A549 (cell line): ENCODE data around the gene LYPD6B. TPM values are rescaled to one million over a fixed set of nuclear protein-coding genes. Genes with fewer than 3 reads are reported as not detected.

Experiments
- ATAC-seq, 2 experiments: fragments of 200-7000 bp in 1 of 2; fragments of >200 bp in 1 of 2; cut with Nextera tagmentation in 1 of 2; cut with Tn5 transposase in 1 of 2; 3 replicates each; pipeline versions ENCODE4 v1.8.0 to v1.9.1; 2018 to 2020; ENCODE audit warnings: mild to moderate bottlenecking in 1 of 2, moderate library complexity in 1 of 2
- CTCF ChIA-PET: fragments of 300-600 bp; sonication (Branson Sonifier 250); formaldehyde crosslinking; extraction: SDS; loops from one replicate; lab custom pipeline; 2021; ENCODE audit warnings: antibody characterized with exemption, inconsistent platforms; lab: Yijun Ruan, JAX
- POLR2A ChIA-PET: fragments of 350-600 bp; formaldehyde crosslinking; extraction: SDS; loops from one replicate; lab custom pipeline; 2021; ENCODE audit warnings: antibody characterized with exemption, inconsistent platforms; lab: Yijun Ruan, JAX
- DNase-seq, 2 experiments: peaks; one replicate each; pipeline versions ENCODE4 v3.0.0 to v3.0.0-alpha.2; 2011 to 2016; ENCODE audit warnings: low read depth in 1 of 2, low spot score in 1 of 2
- FAIRE-seq: peaks from 2 replicates; lab custom pipeline; 2011; peaks lifted over from hg19 to GRCh38; lab: Jason Lieb, UNC
- H3K27ac ChIP-seq, 2 experiments: fragments of >200 bp; sonication (Bioruptor Twin); formaldehyde crosslinking; 3 replicates each; pipeline ENCODE4 v1.5.1; 2016 to 2017
- H3K4me1 ChIP-seq: fragments of >200 bp; sonication (Bioruptor Twin); formaldehyde crosslinking; 3 replicates; pipeline ENCODE4 v1.6.1; 2016
- H3K4me2 ChIP-seq: fragments of >200 bp; sonication (Bioruptor Twin); formaldehyde crosslinking; 3 replicates; pipeline ENCODE4 v1.6.1; 2016
- H3K4me3 ChIP-seq: fragments of >200 bp; sonication (Bioruptor Twin); formaldehyde crosslinking; 3 replicates; pipeline ENCODE4 v1.5.1; 2016
- H3K9me3 ChIP-seq: fragments of >200 bp; sonication (Bioruptor Twin); formaldehyde crosslinking; 3 replicates; pipeline ENCODE4 v1.6.1; 2016
- ESRRA ChIP-seq: fragments of 150-350 bp; IDR thresholded peaks from 2 replicates; pipeline ENCODE4 v1.6.1; 2014; ENCODE audit warnings: mild to moderate bottlenecking, low read length, borderline replicate concordance
- FOXS1 ChIP-seq: fragments of 250-450 bp; sonication (Bioruptor Pico); IDR thresholded peaks from 2 replicates; pipeline ENCODE4 v1.5.0; 2020; ENCODE audit warnings: mild to moderate bottlenecking, moderate library complexity
- HDAC2 ChIP-seq: fragments of 200-600 bp; sonication (generic); IDR thresholded peaks from 2 replicates; pipeline ENCODE4 v1.6.1; 2016
- JUN ChIP-seq, 2 experiments: fragments of >200 bp; sonication (Bioruptor Twin); formaldehyde crosslinking; IDR thresholded peaks; 2 replicates in 1 of 2; 3 replicates in 1 of 2; pipeline ENCODE4 v1.6.1; 2016 to 2017
- KDM5A ChIP-seq: fragments of 200-600 bp; sonication (generic); IDR thresholded peaks from 2 replicates; pipeline ENCODE4 v1.6.1; 2016; ENCODE audit warnings: antibody characterized with exemption, mild to moderate bottlenecking
- MYC ChIP-seq: IDR thresholded peaks from 2 replicates; pipeline ENCODE4 v1.6.1; 2012; ENCODE audit warnings: mild to moderate bottlenecking, inconsistent platforms, low read length, improper control_type of control experiment, borderline replicate concordance
- NFE2L2 ChIP-seq: fragments of 150-350 bp; conservative IDR thresholded peaks from 2 replicates; pipeline ENCODE4 v1.6.1; 2014; ENCODE audit warnings: low read length
- RAD21 ChIP-seq, 2 experiments: fragments of >200 bp in 1 of 2; sonication (Bioruptor Twin) in 1 of 2; formaldehyde crosslinking in 1 of 2; IDR thresholded peaks in 1 of 2; conservative IDR thresholded peaks in 1 of 2; 2 replicates in 1 of 2; 3 replicates in 1 of 2; pipeline ENCODE4 v1.6.1; 2012 to 2018; ENCODE audit warnings: inconsistent platforms in 1 of 2
- SMC3 ChIP-seq: fragments of >200 bp; sonication (Bioruptor Twin); formaldehyde crosslinking; IDR thresholded peaks from 3 replicates; pipeline ENCODE4 v1.6.1; 2018; ENCODE audit warnings: inconsistent platforms
- SREBF2 ChIP-seq: fragments of 450-650 bp; IDR thresholded peaks from 2 replicates; pipeline ENCODE4 v1.6.1; 2014; ENCODE audit warnings: mild to moderate bottlenecking, moderate library complexity
- ZNF302 ChIP-seq: fragments of 250-450 bp; sonication (Bioruptor Pico); IDR thresholded peaks from 2 replicates; pipeline ENCODE4 v1.9.0; 2021; ENCODE audit warnings: inconsistent platforms, mild to moderate bottlenecking, moderate library complexity
- WGBS: methylation state at CpG from one replicate; pipeline ENCODE4 v1.1.6; 2017; ENCODE audit errors: missing lambda C conversion rate; 5-methylcytosine and 5-hydroxymethylcytosine counted together
- polyA plus RNA-seq, 4 experiments: library from polyadenylated mRNA; depleted of rRNA in 3 of 4; stranded (reverse); fragments of >200 nt; fragmentation: RNase III in 1 of 4; extraction: RNeasy Plus Mini Kit Qiagen cat#74134 plus additional on column Dnase treatment in 1 of 4; gene quantifications; 2 replicates in 3 of 4; 3 replicates in 1 of 4; pipeline ENCODE4 v1.2.3, GENCODE V29; 2011 to 2017
- TF ChIP-seq, protein P1 (sequence below): IDR thresholded peaks from 2 replicates; pipeline ENCODE4 v1.6.1; 2012; ENCODE audit warnings: low read depth, borderline replicate concordance
- TF ChIP-seq, protein P2 (sequence below): fragments of >200 bp; sonication (Bioruptor Twin); formaldehyde crosslinking; IDR thresholded peaks from 3 replicates; pipeline ENCODE4 v1.5.1; 2016
- TF ChIP-seq, protein P3 (sequence below): fragments of 150-350 bp; IDR thresholded peaks from 2 replicates; pipeline ENCODE4 v1.6.1; 2014; ENCODE audit warnings: low read depth, mild to moderate bottlenecking, low read length
- TF ChIP-seq, protein P4 (sequence below): fragments of 250-450 bp; sonication (Bioruptor Pico); IDR thresholded peaks from 2 replicates; pipeline ENCODE4 v1.5.0; 2021; ENCODE audit warnings: mild to moderate bottlenecking, moderate library complexity, borderline replicate concordance
- TF ChIP-seq, protein P5 (sequence below): IDR thresholded peaks from 2 replicates; pipeline ENCODE4 v1.6.1; 2012
- TF ChIP-seq, protein P6 (sequence below): fragments of 200-600 bp; sonication (generic); IDR thresholded peaks from 2 replicates; pipeline ENCODE4 v1.6.1; 2016; ENCODE audit warnings: antibody characterized with exemption, mild to moderate bottlenecking, moderate library complexity
- TF ChIP-seq, protein P7 (sequence below): fragments of >200 bp; sonication (Bioruptor Twin); formaldehyde crosslinking; IDR thresholded peaks from 2 replicates; pipeline ENCODE4 v1.6.1; 2016

Gene LYPD6B
- polyA plus RNA-seq, 2 of the 4 experiments (the other 2 are of a cell fraction), result not detected

DNA sequence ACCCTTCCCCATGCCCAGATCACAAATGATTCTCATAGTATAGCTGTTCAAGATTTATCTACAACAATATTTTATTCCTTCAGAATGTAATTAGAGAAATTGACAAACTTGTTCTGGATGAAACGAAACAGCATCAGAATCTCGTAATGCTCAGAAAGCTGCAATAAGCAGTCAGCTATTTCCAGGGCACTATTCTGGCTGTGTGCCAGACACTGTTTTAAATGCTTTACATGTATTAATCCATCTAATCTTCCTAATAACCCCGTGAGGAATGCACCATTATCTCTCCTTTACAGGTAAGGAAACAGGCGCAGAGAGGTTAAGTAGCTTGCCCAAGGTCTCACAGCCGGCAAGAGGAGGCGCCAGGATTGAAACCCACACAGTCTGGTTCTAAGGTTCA is 10.1 kb upstream of the LYPD6B start:
- H3K4me1 ChIP-seq, result no peaks in the 10 kb centered on the region
- ChIA-PET POLR2A (no interaction called here), CTCF (interaction anchor here (1.3 to 3.5 kb wide), 2 partner anchors 11 to 533 kb away, joined by 4 to 19 read pairs; no protein-coding TSS in a partner anchor)
- WGBS, result 45% methylated on average over 6 of the region's 6 CpGs
- DNase-seq, result no peak
- TF ChIP-seq RAD21 (conservative IDR thresholded peaks at IDR 0.05 in 1 of 2, IDR thresholded peaks at IDR 0.05 in 1 of 2) (no peak), FOXS1 (CRISPR knock-in tag) (no peak), NFE2L2 (no peak), KDM5A (no peak), MYC (no peak), ESRRA (no peak), HDAC2 (no peak), SREBF2 (no peak), ZNF302 (no peak), SMC3 (no peak), JUN (IDR thresholded peaks at IDR 0.05) (no peak)
- TF ChIP-seq, protein P1, sequence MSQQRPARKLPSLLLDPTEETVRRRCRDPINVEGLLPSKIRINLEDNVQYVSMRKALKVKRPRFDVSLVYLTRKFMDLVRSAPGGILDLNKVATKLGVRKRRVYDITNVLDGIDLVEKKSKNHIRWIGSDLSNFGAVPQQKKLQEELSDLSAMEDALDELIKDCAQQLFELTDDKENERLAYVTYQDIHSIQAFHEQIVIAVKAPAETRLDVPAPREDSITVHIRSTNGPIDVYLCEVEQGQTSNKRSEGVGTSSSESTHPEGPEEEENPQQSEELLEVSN, result no peak
- TF ChIP-seq, protein P2, sequence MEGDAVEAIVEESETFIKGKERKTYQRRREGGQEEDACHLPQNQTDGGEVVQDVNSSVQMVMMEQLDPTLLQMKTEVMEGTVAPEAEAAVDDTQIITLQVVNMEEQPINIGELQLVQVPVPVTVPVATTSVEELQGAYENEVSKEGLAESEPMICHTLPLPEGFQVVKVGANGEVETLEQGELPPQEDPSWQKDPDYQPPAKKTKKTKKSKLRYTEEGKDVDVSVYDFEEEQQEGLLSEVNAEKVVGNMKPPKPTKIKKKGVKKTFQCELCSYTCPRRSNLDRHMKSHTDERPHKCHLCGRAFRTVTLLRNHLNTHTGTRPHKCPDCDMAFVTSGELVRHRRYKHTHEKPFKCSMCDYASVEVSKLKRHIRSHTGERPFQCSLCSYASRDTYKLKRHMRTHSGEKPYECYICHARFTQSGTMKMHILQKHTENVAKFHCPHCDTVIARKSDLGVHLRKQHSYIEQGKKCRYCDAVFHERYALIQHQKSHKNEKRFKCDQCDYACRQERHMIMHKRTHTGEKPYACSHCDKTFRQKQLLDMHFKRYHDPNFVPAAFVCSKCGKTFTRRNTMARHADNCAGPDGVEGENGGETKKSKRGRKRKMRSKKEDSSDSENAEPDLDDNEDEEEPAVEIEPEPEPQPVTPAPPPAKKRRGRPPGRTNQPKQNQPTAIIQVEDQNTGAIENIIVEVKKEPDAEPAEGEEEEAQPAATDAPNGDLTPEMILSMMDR, result no peak
- TF ChIP-seq, protein P3, sequence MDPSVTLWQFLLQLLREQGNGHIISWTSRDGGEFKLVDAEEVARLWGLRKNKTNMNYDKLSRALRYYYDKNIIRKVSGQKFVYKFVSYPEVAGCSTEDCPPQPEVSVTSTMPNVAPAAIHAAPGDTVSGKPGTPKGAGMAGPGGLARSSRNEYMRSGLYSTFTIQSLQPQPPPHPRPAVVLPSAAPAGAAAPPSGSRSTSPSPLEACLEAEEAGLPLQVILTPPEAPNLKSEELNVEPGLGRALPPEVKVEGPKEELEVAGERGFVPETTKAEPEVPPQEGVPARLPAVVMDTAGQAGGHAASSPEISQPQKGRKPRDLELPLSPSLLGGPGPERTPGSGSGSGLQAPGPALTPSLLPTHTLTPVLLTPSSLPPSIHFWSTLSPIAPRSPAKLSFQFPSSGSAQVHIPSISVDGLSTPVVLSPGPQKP, result no peak
- TF ChIP-seq, protein P4, sequence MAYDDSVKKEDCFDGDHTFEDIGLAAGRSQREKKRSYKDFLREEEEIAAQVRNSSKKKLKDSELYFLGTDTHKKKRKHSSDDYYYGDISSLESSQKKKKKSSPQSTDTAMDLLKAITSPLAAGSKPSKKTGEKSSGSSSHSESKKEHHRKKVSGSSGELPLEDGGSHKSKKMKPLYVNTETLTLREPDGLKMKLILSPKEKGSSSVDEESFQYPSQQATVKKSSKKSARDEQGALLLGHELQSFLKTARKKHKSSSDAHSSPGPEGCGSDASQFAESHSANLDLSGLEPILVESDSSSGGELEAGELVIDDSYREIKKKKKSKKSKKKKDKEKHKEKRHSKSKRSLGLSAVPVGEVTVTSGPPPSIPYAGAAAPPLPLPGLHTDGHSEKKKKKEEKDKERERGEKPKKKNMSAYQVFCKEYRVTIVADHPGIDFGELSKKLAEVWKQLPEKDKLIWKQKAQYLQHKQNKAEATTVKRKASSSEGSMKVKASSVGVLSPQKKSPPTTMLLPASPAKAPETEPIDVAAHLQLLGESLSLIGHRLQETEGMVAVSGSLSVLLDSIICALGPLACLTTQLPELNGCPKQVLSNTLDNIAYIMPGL (CRISPR knock-in tag), result no peak
- TF ChIP-seq, protein P5, sequence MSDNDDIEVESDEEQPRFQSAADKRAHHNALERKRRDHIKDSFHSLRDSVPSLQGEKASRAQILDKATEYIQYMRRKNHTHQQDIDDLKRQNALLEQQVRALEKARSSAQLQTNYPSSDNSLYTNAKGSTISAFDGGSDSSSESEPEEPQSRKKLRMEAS, result no peak
- TF ChIP-seq, protein P6, sequence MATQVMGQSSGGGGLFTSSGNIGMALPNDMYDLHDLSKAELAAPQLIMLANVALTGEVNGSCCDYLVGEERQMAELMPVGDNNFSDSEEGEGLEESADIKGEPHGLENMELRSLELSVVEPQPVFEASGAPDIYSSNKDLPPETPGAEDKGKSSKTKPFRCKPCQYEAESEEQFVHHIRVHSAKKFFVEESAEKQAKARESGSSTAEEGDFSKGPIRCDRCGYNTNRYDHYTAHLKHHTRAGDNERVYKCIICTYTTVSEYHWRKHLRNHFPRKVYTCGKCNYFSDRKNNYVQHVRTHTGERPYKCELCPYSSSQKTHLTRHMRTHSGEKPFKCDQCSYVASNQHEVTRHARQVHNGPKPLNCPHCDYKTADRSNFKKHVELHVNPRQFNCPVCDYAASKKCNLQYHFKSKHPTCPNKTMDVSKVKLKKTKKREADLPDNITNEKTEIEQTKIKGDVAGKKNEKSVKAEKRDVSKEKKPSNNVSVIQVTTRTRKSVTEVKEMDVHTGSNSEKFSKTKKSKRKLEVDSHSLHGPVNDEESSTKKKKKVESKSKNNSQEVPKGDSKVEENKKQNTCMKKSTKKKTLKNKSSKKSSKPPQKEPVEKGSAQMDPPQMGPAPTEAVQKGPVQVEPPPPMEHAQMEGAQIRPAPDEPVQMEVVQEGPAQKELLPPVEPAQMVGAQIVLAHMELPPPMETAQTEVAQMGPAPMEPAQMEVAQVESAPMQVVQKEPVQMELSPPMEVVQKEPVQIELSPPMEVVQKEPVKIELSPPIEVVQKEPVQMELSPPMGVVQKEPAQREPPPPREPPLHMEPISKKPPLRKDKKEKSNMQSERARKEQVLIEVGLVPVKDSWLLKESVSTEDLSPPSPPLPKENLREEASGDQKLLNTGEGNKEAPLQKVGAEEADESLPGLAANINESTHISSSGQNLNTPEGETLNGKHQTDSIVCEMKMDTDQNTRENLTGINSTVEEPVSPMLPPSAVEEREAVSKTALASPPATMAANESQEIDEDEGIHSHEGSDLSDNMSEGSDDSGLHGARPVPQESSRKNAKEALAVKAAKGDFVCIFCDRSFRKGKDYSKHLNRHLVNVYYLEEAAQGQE, result no peak
- TF ChIP-seq, protein P7, sequence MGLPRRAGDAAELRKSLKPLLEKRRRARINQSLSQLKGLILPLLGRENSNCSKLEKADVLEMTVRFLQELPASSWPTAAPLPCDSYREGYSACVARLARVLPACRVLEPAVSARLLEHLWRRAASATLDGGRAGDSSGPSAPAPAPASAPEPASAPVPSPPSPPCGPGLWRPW, result no peak
- ATAC-seq, result no peak
- H3K4me2 ChIP-seq, result no peak overlapping the region
- H3K9me3 ChIP-seq, result no peaks in the 10 kb centered on the region
- no peak for FAIRE-seq
- H3K4me3 ChIP-seq, result no peak overlapping the region
- H3K27ac ChIP-seq, result no peak overlapping the region
